Fibroblast of skin of left quadriceps (primary cell): ENCODE measurements around the gene COL5A1.

ENCODE experiments used
- DNase-seq, 2 experiments: peaks; one replicate each; pipeline ENCODE4 v3.0.0-alpha.2; 2013; ENCODE audit warnings: low read depth in 2 of 2

The COL5A1 gene

DNA sequence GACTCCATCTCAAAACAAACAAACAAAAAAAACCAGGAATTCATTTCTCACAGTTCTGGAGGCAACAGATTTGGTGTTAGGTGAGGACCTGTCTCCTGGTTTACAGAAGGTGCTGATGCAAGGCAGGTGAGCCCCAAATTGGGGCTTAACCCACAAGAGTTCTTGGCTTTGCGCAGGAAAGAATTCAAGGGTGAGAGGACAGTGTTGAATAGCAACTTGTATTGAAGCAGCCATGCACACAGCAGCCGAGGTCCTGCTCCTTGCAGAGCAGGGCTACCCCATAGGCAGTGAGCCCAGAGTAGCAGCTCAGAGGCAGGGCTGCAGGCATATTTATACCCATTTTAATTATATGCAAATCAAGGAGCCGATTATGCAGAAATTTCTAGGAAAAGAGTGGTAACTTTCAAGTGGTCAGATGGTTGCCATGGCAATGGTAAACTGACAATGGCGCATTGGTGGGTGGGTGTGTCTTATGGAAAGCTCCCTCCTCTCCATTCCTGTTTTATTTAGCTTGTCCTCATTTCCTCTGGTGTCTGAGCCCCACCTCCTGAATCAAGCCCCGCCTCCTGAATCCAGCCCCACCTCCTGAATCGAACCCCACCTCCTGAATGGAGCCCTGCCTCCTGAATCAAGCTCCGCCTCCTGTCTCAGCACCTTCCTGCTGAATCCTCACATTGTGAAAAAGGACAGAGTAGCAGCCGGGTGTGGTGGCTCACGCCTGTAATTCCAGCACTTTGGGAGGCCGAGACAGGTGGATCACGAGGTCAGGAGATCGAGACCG lies 34.5 kb upstream of the COL5A1 start:
- DNase-seq = no peak

DNA sequence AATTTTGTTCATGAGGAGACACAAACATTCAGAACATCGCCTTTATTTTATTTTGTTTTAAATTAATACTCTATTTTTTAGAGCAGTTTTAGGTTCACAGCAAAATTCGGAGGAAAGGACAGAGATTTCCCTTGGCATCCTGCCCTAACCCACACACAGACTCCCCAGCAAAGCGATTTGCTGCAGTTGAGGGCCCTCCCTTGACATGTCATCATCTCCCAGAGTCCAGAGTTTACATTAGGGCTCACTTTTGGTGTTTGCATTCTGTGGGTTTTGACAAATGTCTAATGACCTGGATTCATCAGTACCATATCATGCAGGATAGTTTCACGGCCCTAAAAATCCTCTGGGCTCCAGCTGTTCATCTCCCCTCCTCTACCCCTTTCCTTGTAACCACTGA lies 33.6 kb upstream of the COL5A1 start:
- peak; percentile 49 to 59 for DNase-seq

DNA sequence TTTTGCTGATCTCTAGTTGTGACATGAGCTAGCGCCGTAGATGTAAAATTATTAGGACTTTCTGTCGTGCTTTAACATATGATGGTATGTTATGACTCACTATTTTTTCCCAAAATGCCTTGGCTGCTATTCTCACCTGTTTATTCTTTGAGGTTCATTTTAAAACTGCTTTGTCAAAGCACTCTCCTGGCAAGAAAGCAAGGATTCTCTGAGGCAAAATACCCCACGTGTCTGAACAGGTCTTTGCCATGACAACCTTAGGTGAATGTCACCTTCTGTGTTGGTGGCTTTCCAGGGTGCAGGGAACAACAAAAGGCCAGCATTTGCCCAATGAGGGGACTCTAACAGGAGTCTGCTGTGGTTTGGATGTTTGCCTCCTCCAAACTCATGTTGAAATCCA lies 30.6 kb upstream of the COL5A1 start:
- no peak for DNase-seq

DNA sequence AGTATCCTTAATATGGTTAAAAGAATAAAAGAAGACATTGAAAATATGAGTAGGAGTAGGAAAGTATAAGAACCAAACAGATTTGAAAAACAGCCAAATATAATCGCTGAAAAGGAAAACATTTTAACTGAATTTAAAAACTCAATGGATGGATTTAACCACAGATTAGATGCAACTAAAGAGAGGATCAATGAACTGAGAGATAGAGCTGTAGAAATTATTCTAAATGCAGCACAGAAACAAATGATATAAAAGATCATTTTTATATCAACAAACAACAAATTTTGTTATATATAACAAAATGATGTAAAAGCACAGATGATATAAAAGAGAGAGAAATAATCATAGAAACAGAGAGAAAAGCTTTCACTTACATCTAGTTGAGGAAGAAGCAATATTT lies 29.3 kb upstream of the COL5A1 start:
- no peak for DNase-seq

DNA sequence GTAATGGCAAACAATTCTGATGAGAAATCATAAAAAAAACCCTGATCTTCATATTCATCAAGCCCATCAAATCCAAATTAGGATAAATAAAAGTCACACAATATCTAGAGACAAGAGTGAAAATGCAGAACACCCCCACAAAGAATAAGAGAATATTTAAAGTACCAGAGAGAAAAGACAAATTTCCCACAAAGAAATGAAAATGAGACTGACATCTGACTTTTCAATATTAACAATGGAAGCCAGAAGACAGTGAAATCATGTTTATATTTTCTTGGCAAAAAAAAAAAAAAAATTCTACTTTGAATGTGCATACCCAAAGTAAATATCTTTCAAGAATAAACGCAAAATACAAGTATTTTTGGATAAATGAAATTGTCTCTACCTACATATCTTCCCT lies 28.9 kb upstream of the COL5A1 start:
- no peak for DNase-seq

DNA sequence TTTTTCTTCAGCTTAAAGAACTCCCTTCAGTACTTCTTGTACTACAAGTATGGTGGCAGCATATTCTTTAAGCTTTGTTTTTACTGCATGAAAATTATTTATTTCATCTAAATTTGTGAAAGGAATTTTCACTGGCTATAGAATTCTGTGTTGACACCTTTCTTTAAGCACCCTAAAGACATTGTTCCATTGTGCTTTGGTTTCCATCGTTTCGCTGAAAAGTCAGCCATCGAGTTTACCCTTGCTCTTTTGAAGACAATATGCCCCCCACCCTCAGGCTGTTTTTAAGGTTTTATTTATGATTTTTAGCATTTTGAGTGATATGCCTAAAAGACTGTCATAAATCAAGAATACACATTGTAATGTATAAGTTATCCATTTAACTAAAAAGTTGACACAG lies 27.3 kb upstream of the COL5A1 start:
- DNase-seq = no peak

DNA sequence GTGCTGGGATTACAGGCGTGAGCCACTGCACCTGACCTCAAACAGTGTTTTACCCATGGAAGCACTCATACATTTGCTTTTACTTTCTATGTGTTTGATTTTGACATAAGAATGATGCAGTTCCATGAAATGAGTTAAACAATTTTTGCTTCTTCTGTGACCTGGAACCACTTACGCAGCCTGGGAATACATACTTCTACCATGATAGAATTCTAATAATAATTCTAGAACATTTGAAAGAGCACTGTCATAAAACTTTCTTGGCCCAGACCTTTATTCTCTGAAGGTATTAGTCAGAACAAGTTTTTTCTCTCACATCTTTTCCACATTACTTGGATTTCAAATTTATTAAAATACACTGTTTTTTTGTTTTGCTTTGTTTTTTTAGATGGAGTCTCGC lies 25.3 kb upstream of the COL5A1 start:
- no peak for DNase-seq

DNA sequence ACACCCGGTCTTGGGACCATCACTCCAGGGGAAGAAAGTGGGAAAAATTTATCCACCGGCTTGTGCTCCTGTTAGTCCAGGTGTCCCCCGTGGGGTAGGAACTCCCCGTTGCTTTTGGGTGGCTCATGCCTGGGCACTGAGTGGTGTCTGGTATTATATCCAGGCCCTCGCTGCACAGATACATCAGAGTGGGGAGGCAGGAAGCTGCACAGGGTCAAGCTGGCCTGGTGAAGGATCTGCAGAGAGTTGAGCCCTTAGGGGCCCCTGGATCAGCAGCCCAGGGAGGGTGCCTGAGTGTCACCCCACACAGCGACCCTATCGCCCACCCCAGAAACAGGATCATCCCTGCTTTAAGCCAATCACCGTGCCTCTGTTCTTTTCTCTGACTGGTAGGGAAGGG lies 24.4 kb upstream of the COL5A1 start:
- no peak for DNase-seq

DNA sequence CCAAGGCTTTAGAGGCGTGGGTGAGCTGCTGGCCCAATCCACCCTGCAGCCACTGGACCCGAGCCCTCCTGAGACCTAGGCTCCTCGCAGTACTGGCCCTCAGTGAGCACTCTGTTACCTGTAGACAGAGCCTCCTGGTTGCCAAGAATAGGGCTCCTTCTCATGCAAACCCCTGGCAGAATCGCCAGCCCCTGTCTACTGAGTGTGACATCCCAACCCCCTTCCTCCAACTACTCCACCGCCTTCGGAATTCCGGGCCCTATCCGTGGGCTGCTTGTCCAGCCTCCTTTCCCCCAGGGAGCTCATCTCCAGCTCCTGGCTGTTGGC lies 23.8 kb upstream of the COL5A1 start:
- DNase-seq = no peak

DNA sequence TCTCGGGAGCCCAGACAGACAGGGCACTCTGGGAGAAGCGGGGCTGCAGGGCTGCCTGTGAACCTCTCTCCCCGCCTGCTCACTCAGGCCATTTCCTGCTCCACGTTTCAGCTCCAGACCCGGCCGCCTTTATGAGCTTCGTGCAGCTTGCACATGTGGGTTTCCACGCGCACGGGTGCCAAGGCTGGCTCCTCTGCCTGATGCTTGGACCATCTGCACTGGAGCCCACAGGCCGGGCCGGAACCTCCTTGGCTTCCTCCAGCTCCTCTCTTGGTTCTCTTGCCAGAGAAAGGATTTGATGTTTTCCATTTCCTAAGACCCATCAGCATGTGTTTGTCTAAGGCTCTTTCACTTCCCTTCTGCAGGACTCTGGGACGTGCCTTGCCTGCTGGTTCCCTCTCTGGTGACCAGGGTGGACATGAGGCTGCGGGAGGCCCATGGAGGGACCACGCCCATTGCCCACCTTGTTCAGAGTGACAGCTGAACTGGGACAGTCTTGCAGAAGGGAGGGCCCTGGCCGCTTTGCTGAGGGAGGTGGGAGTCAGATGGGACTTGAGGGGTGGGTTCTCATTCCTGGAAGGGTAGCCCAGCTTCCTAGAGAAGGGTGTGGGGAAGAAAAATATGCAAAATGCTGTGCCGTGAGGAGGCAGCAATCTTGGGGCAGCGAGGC lies 23.3 kb upstream of the COL5A1 start:
- no peak for DNase-seq

DNA sequence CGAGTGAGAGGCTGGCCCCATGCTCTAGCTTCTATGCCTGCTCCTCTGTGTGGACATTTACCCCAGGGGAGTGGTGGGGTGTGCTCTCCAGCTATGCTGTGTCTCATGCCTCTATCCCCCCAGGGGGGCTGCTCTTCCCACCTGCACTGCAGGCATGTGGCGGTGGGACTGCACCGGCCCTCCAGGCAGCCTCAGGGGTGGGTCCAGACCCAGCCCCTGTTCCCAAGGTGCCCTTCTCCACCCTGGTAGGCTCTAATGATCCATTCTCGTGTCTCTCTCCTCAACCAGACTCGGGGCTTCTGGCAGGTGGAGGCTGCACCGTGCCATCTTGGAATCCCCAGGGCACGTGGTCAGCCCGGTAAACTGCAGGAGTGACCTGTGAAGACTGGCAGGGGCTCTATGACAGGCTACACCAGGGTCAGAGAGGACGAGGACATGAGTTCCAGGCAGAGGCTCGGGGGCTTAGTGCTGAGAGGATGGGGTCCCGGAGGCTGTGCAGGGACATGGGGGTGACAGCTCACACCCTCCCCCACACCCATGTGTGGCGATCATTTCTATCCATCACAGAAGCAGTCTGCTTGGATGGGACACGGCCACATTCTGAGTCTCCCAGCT lies 22.7 kb upstream of the COL5A1 start:
- DNase-seq = no peak

DNA sequence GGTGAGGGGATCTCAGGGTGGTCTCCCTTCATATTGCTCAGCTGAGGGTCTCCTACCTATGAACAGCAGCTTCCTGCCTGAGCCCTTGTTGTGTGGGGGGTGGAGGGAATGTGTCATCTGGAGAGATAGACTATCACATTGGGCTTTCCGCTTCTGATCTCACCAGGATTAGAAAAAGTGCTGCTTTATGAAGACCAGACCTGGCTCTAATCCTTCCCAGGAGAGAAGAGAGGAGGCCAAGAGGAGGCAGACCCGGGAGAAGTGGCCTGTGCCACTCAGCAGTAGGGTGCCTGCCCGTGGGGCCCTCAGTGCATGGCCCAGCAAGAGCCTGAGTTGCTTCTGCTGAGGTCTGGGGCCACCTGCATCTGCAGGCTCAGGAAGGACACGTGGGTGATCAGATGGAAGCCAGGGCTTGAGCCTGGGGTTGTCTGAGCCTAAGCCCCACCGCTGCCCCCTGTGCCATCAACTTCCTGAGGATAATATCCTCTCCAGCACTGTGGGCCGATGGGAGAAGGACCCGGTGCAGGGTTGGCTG lies 22.1 kb upstream of the COL5A1 start:
- DNase-seq = no peak

DNA sequence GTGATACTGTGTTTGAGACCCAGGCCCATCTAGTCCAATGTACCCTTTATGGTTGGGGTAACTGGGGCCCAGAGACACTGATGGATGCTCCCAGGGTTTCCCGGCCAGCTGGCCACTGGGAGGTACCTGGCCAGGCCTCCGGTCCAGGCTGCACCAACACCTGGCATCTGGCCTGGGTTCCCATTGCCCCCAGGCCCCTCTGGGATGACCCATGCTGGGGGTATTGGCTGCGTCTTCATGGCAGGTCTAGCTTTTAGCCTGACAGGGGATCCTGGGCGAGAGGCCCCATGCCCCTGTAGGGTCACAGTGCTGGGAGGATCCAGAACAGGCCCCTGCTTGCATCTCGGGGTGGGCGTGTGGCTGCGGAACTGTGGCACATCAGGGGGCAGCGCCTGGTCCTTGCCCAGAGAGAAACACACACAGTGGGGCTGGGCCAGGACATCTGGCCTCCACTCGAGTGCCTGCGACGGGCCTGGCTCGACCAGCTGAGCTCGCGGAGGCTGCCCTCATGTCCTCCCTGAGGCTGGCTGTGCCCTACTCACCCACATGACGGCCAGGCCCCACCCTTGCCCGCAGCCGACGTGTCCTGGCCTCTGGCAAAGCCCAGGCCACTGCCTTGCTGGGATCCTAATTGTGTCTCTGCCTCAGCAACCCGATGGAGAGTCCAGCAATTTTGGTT lies 21.5 kb upstream of the COL5A1 start:
- no peak for DNase-seq

DNA sequence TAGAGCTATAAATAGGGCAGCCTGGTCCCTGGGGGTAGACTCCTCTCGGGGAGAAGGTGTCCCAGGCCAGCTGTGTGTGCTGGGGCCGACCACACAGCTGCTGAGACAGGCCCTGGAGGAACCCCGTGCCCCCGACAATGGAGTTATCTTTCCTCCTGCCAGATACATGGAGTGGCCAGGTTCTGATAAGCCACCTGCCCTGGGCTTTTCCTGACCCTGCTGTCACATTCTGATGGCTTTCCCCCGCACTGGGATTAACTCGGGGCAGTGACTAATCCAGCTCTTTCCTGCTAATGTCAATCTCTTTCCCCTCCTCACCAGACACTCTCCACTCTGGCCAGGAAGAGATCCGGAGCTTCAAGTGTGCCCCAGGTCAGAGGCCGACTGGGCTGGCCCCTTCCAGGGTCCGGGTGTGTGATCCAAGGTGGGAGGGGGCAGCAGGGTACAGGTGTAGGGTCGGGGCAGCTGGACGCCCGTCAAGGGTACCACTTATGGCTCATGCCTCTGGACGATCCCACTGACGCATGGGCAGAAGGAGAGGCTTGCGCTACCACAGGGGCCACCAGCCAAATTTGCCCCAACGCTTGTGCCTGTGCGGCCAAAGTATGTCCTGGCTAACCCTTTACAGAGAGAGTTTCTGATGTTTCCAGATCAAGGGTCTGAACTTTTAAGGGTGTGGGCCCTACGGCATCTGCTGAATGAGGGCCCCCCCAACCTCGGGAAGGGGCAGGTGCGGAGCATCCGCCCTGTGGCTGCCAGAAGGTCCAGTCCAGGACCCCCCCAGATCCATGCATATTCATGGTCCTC lies 20.6 kb upstream of the COL5A1 start:
- no peak for DNase-seq

DNA sequence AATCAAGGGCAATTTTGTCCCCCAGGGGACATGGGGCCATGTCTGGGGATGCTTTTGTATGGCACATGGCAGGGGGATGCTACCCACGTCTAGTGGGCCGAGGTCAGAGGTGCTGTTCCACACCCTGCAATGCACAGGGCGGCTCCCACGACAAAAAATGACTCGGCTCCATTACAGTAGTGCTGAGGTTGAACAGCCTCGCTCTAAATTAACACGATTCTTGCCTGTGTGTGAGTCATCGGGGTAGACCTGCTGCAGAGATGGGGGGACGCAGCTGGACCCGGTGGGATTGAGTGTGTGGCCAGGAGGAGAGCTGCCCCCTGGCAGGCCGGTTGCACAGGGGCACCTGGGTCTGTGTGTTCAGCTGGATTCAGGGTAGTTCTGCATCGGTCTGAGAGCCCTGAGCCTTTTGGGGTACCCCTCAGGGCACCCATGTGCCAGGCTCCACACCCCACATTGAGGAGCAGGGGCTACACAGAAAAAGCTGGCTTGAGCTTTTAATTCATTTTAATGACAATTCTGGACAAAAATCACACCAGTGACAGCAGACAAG lies 20.0 kb upstream of the COL5A1 start:
- no peak for DNase-seq

DNA sequence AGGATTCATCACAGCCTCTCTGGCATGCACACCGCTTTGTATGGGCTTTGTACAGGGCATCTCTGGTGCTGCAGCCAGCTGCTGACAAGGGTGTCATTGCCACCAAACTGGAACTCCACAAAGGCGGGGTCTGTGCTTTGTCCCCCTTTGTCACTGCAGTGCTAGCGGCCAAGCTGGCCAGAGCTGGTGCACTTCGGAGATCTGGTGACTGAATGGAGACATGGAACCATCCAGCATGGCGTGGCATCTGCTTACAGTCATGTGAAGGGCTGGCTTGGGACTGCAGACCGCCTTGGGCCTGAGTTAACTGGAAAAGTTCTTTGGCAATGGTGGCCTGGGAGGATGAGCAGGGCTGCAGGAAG lies 18.7 kb upstream of the COL5A1 start:
- DNase-seq = no peak

DNA sequence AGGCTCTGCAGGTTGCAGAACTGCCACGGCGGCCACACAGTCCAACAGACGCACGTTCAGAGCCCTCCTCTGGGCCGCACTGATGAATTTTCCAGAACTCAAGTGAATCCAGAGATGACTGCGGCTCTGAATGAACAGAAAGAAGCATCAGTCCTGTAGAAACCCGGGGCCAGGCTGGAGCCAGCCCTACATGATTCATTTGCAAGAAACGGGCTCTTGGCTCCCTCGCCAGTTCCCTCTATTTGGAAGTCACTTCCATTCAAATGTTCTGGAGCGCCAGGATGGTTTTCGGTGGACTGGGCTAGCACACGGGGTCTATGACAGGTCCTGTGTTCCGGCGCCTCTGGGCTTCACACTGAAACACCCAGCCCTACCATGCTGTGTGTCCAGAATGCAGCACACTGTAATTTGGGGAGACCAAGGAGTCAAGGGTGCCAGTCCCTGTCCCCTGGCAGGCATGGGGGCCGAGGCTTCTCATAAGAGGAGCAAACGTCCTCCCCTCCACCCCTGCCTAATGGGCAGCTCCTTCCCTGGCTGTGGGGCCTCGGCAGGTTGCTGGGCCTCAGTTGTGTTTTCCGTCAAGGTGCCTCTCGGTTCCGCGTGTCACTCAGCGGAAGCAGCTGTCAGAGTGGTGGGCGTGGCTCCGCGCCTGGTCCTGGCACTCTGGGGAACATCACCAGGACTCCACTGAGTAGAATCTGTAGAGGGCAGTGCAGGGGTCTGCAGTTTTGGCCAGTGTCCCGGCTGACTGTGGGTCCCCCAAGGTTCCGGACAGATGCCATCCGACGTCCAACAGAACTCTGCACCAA lies 18.1 kb upstream of the COL5A1 start:
- DNase-seq = no peak

DNA sequence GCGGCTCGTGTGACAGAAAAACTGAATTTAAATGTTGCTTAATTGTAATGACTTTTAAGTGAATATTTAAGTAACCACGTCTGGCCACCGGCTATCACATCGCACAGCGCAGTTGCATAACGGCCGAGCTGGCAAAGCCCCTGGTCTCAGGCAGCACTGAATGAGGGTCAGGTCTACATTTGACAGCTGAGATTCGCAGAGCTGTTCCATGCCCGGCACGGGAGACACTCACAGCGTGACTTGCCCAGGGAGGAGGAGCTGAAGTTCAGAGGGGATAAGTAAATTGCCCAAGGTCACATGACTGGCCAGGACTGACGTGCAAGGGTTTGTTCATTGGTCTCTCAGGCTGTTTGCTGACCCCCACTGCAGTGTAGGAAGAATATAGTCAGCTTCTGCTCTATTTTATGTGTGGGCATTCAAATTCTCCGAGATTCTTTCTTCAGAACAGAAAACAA lies 17.4 kb upstream of the COL5A1 start:
- no peak for DNase-seq

DNA sequence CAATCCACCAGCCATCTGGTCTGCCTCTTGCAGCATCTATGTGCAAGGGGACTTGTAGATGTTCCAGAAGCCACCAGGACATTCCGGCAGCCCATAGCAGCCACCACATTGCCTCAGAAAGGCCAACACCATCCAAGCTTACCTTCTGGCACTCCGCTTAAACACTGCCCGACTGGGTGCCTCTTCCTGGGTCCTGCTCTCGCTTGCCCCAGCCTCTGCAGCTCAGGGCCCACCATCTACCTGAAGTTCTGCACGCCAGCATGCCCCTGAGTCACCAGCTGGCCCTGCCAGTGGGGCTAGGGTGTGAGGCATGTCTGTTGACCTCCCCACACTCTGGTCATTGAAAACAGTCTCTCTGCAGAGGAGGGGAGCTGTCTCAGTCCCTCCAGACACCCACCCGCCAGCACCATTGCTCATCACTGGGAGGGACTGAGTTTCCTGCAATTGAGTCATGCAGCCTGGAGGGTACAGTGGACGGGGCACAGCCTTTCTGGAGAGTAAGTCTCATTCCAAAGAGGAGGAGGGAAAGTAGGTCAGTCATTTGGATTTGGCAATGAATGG lies 16.9 kb upstream of the COL5A1 start:
- peak; percentile 63 to 66 for DNase-seq
